GM19351 (cell line): Measurements from ENCODE around the gene ACP4.

Experiments
- ATAC-seq: cut with Tn5 transposase; IDR thresholded peaks from one replicate; pipeline ENCODE4 v1.9.1; 2021; ENCODE audit warnings: mild to moderate bottlenecking, moderate library complexity; ENCODE audit not compliant: unreplicated experiment

The ACP4 gene

GRCh38 chr19:50820549-50821247, 30.5 kb downstream of the ACP4 start:
- no peak for ATAC-seq

- ATAC-seq, result no peak
These were observed 31.0 kb downstream of the ACP4 start for GRCh38 chr19:50821248-50821612.

- ATAC-seq, result no peak
These were observed 31.4 kb downstream of the ACP4 start for GRCh38 chr19:50821622-50822021.

- ATAC-seq, result no peak
These were observed 32.5 kb downstream of the ACP4 start for GRCh38 chr19:50822661-50823208.

- no peak for ATAC-seq
These were observed 33.3 kb downstream of the ACP4 start, which contains the start of gene KLK1 for GRCh38 chr19:50823389-50824042. Gene KLK1 (minus strand): TSS chr19:50823787. CDS start chr19:50823748, 39 bp downstream.

GRCh38 chr19:50826492-50827240, 36.5 kb downstream of the ACP4 start:
- no peak for ATAC-seq

- no peak for ATAC-seq
These were observed 37.3 kb downstream of the ACP4 start for GRCh38 chr19:50827476-50827875.

- ATAC-seq, result no peak
These were observed 39.6 kb downstream of the ACP4 start for GRCh38 chr19:50829801-50830200.

- no peak for ATAC-seq
These were observed 40.2 kb downstream of the ACP4 start for GRCh38 chr19:50830266-50831025.

GRCh38 chr19:50831026-50831396, 40.8 kb downstream of the ACP4 start:
- no peak for ATAC-seq

- no peak for ATAC-seq
These were observed 42.5 kb downstream of the ACP4 start for GRCh38 chr19:50832666-50833065.

GRCh38 chr19:50833117-50833801, 43.0 kb downstream of the ACP4 start, which contains the start of gene KLK15:
Gene KLK15 (minus strand): TSS chr19:50833574. CDS start chr19:50831492, 2,082 bp downstream.
- ATAC-seq, result no peak

- ATAC-seq, result no peak
These were observed 43.6 kb downstream of the ACP4 start for GRCh38 chr19:50833802-50834167.

GRCh38 chr19:50835103-50835784, 45.0 kb downstream of the ACP4 start:
- no peak for ATAC-seq

- ATAC-seq, result peak; percentile 77
These were observed 45.7 kb downstream of the ACP4 start for GRCh38 chr19:50835785-50836542.

- no peak for ATAC-seq
These were observed 46.5 kb downstream of the ACP4 start for GRCh38 chr19:50836543-50837195.

- ATAC-seq, result no peak
These were observed 47.1 kb downstream of the ACP4 start for GRCh38 chr19:50837300-50837699.

- no peak for ATAC-seq
These were observed 48.0 kb downstream of the ACP4 start for GRCh38 chr19:50838239-50838638.
